Measurements from ENCODE around the gene SIK3. TPM values are rescaled to one million over a fixed set of nuclear protein-coding genes. Genes with fewer than 3 reads are reported as not detected.
"Not testable (repeated sequence)": the region's sequence is repeated elsewhere in the genome, so short reads cannot be mapped to it uniquely, and the experiment has no call there.

SIK3 gene
- total and polyA plus RNA-seq, 2 experiments from 2014 or later, result 6.1 to 33.9 TPM

DNA sequence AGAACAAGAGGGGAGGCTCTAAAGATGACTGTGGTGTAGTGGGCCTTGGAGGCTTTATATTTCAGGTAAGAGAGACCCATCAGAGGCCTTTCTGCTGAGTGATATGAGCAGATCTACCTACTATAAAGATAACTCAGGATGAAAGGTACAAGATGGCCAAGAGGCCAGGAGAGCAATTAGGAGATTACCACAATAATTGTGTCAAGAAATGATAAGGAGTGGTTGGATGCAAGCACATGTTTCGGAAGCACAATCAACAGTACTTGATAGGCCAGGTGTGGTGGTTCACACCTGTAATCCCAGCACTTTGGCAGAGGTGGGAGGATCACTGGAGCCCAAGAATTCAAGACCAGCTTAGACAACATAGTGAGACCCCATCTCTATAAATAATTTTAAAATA lies 43.8 kb downstream of the SIK3 start (continued):
- TF ChIP-seq STAT1 (IDR thresholded peaks at IDR 0.05; ENCODE audit: unreplicated experiment), result no peak
- TF ChIP-seq, protein P1, sequence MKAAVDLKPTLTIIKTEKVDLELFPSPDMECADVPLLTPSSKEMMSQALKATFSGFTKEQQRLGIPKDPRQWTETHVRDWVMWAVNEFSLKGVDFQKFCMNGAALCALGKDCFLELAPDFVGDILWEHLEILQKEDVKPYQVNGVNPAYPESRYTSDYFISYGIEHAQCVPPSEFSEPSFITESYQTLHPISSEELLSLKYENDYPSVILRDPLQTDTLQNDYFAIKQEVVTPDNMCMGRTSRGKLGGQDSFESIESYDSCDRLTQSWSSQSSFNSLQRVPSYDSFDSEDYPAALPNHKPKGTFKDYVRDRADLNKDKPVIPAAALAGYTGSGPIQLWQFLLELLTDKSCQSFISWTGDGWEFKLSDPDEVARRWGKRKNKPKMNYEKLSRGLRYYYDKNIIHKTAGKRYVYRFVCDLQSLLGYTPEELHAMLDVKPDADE (IDR thresholded peaks at IDR 0.05), result no peak

DNA sequence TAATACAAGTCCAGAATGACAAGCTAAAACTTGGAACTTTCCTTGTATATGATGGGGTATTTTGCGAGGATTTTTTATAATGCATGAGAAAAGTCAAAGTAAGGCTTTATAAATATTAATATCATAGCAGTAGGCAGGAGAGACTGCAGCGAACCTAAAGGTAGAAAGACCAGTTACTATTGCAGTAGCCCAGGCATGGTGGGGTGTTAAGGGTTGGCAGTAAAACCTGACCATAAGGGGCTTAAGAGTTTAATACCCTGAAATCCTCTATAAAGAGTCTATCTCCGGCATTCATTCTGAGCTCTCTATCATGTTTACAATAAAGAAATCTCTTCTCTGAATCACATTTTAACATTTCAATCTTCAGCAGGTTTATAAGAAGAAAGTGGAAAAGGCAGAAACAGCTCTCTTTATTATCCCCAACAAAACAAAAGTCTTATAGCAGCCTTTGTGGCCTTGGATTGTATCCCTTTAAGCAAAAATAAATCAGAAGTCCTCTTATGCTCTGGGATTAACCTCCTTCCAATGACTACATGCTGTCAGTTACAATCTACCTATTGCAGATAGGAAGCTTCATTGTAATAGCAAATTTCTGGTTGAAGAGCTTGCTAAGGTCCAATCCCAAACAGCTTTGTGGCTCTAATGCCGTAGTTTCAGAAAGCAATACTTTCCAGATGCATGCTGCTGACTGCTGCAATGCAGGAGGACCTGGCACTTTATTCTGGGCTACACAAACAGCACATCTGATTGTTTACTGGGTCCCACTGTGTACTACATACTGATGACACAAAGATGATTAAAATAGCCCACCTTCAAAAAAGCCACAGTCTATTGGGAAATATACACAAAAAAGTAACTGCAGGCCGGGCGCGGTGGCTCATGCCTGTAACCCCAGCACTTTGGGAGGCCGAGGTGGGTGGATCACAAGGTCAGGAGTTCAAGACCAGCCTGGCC lies 45.8 kb downstream of the SIK3 start:
- no peaks in the 10 kb centered on the region for H3K9me3 Mint-ChIP-seq
- Histone ChIP-seq H3K4me2 (no peak overlapping the region), H3K79me2 (replicated peaks; ENCODE audit: insufficient read depth) (peaks cover 73% of the 10 kb centered on the region), H3K27ac (ENCODE audit: low read depth) (no peak overlapping the region), H4K20me1 (replicated peaks; ENCODE audit: insufficient read depth) (peaks cover 33% of the 10 kb centered on the region; the same call in 1 of the 2 replicates), H3K9me2 (ENCODE audit: insufficient read depth) (no peaks in the 10 kb centered on the region), H3F3A (replicated peaks; ENCODE audit: low read depth) (no peaks in the 10 kb centered on the region), H2AFZ (no peak overlapping the region), H3K27me3 (ENCODE audit: insufficient read depth) (no peaks in the 10 kb centered on the region), H3K4me1 (ENCODE audit: insufficient read depth) (no peaks in the 10 kb centered on the region), H3K36me3 (ENCODE audit: insufficient read depth) (no peaks in the 10 kb centered on the region), H3K4me3 (no peak overlapping the region)
- H3K4me1 Mint-ChIP-seq, result peaks cover 6% of the 10 kb centered on the region; the same call in 2 of the 3 replicates
- TF ChIP-seq, protein P1 (IDR thresholded peaks at IDR 0.05), result no peak
- TF ChIP-seq NANOG (IDR thresholded peaks at IDR 0.05; ENCODE audit: borderline replicate concordance), result no peak
- no peak for TF ChIP-seq EZH2 (IDR thresholded peaks at IDR 0.05; ENCODE audit: low read depth, unreplicated experiment)
- TF ChIP-seq CREB1 (CRISPR knock-in tag; IDR thresholded peaks at IDR 0.05; ENCODE audit: low read depth), result no peak
- no peak for TF ChIP-seq STAT1 (IDR thresholded peaks at IDR 0.05; ENCODE audit: unreplicated experiment)
- H3K36me3 Mint-ChIP-seq (ENCODE audit: low read depth), result no peaks in the 10 kb centered on the region
- peak overlapping the region; percentile 11; the same call in 1 of the 2 replicates for H3K27ac Mint-ChIP-seq
- no peaks in the 10 kb centered on the region for H3K27me3 Mint-ChIP-seq (ENCODE audit: insufficient read depth, low read depth, poor library complexity)
- no peak for ATAC-seq
- no peak overlapping the region for H3K4me3 Mint-ChIP-seq
- DNase-seq (ENCODE audit: low spot score), result no peak

DNA sequence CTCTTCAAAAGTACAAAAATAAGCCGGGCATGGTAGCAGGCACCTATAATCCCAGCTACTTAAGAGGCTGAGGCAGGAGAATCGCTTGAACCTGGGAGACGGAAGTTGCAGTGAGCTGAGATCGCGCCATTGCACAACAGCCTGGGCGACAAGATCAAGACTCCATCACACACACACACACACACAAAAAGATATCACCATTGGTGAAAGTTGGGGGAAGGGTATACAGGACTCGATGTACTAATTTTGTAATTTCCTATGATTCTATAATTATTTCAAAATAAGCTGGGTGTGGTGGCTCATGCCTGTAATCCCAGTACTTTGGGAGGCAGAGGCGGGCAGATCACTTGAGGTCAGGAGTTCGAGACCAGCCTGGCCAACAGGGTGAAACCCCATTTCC lies 48.1 kb downstream of the SIK3 start:
- H3K27me3 Mint-ChIP-seq (ENCODE audit: insufficient read depth, low read depth, poor library complexity), result not testable (repeated sequence)

DNA sequence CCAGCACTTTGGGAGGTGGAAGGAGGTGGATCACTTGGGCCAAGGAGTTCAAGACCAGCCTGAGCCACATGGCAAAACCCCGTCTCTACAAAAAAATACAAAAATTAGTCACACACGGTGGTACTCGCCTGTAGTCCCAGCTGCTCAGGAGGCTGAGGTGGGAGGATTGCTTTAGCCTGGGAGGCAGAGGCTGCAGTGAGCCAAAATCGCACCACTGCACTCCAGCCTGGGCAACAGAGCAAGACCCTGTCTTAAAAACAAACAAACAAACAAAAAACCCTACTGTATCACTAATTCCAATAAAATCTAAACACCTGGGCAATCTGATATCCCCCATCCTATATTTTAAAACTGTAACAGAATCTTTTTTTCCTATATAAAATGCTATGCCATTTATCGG lies 51.6 kb downstream of the SIK3 start:
- not testable (repeated sequence) for H3K36me3 ChIP-seq (ENCODE audit: insufficient read depth); H3K27me3 ChIP-seq (ENCODE audit: insufficient read depth); ATAC-seq; H3K27ac ChIP-seq (ENCODE audit: low read depth); H3K4me2 ChIP-seq; H3K9me3 Mint-ChIP-seq; H2AFZ ChIP-seq; H3F3A ChIP-seq (replicated peaks; ENCODE audit: low read depth); H3K9me2 ChIP-seq (ENCODE audit: insufficient read depth); H3K4me3 Mint-ChIP-seq; H3K27ac Mint-ChIP-seq; H3K4me1 ChIP-seq (ENCODE audit: insufficient read depth); H3K27me3 Mint-ChIP-seq (ENCODE audit: insufficient read depth, low read depth, poor library complexity); DNase-seq (ENCODE audit: low spot score); H3K36me3 Mint-ChIP-seq (ENCODE audit: low read depth); H3K4me3 ChIP-seq
- peaks cover 20% of the 10 kb centered on the region for H4K20me1 ChIP-seq (replicated peaks; ENCODE audit: insufficient read depth)
- H3K79me2 ChIP-seq (replicated peaks; ENCODE audit: insufficient read depth), result peaks cover 60% of the 10 kb centered on the region
- peaks cover 16% of the 10 kb centered on the region; the same call in 2 of the 3 replicates for H3K4me1 Mint-ChIP-seq

More for the DNA sequence above, 48.1 kb downstream of the SIK3 start:
- not testable (repeated sequence) for H3K27ac ChIP-seq (ENCODE audit: low read depth); H3K36me3 ChIP-seq (ENCODE audit: insufficient read depth); H3K9me2 ChIP-seq (ENCODE audit: insufficient read depth); H3K27me3 ChIP-seq (ENCODE audit: insufficient read depth); H3K4me1 Mint-ChIP-seq; H3K4me1 ChIP-seq (ENCODE audit: insufficient read depth); H3K4me2 ChIP-seq; H3K27ac Mint-ChIP-seq; H3K4me3 ChIP-seq; H2AFZ ChIP-seq; H3K36me3 Mint-ChIP-seq (ENCODE audit: low read depth); DNase-seq (ENCODE audit: low spot score); H3K9me3 Mint-ChIP-seq; H3K4me3 Mint-ChIP-seq; ATAC-seq; H3F3A ChIP-seq (replicated peaks; ENCODE audit: low read depth)
- H4K20me1 ChIP-seq (replicated peaks; ENCODE audit: insufficient read depth), result peaks cover 32% of the 10 kb centered on the region
- H3K79me2 ChIP-seq (replicated peaks; ENCODE audit: insufficient read depth), result peaks cover 80% of the 10 kb centered on the region

All from GM23338 (cell line).